HL-60 (cell line): ENCODE measurements around the gene SLC16A13.

Source experiments
- CTCF ChIP-seq: IDR thresholded peaks from one replicate; pipeline ENCODE4 v1.5.1; 2011; ENCODE audit warnings: low read length, control low read depth, inconsistent platforms; ENCODE audit not compliant: insufficient read depth
- GABPA ChIP-seq: IDR thresholded peaks from 2 replicates; pipeline ENCODE4 v1.6.1; 2012; ENCODE audit warnings: low read depth
- POLR2AphosphoS5 ChIP-seq: IDR thresholded peaks from 2 replicates; pipeline ENCODE4 v1.6.1; 2012; ENCODE audit warnings: low read depth

DNA sequence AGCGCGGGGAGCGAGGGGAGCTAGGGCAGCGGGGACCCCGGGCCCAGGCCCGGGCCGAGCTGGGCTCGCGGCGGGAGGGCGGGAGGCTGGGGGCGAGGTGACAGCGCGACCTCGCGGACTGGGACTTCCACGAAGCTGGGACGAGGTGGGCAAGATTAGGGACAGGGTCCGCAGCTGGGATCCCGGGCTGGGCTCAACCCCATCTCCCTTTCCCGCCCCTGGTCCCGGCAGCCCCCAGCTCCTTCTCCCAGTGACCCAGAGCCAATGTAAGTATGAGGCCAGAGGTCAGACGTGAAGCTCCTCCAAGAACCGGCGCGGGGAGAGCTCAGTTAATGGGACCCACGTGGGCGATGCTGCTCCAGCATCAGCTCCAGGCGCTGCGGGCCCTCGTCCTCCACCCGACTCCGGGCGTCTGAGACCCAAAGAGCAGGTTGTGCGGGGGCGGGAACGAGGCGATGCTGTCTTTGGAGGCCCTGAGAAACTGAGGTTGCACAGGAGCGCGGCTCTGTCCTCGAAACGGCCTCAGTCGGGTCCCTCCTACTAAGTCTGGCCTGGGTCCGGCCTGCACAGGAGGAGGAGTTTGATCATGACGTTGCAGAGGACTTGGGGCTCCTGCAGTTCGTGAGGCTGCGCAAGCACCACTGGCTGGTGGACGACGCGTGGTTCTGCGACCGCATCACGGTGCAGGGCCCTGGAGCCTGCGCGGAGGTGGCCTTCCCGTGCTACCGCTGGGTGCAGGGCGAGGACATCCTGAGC is 39.4 kb upstream of the SLC16A13 start:
- no peak for TF ChIP-seq GABPA
- TF ChIP-seq CTCF, result no peak
- no peak for TF ChIP-seq POLR2AphosphoS5
